Measurements from ENCODE around the gene SLC25A13. TPM values are rescaled to one million over a fixed set of nuclear protein-coding genes. Genes with fewer than 3 reads are reported as not detected.

Gene SLC25A13
- total and polyA plus RNA-seq, 2 of the 13 experiments (the other 11 are each of a cell fraction or from before 2014, with no cell fraction given): 36.2 to 84.9 TPM

DNA sequence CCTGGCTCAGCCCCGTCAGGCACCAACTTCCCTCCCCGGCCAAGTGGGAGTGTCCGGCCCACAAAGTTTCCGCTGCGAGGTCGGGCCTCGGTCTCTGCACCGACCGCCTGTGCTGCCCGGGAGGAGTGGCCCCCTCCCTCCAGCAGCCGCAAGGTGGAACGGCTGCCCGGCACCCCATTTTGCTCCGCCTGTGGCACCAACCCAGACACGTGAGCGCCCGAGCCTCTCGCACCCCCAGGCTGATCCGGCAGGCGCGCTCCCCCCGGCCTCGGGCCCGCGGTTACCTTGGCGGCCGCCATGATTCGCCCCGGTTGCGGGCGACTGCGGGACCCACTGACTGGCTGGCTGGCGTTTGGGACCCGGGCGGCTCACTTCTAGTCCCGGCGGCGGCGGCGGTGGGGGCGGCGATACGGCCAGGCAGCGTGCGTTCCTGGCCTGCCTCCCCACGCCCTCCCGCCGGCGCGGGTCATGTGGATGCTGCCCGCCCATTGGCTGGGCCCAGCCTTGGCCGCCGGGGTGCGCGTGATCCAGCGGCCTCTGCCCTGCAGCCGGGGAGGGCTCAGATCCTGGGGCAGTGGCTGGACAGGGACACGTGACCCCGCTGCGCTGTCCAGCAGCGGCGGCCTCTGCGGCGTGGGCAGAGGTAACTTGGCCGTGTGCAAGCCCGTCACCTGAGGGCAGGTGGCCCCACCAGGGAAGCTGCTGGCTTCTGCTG lies at the start of gene SLC25A13 (continued):
- peak; percentile 97 for TF ChIP-seq ZNF234 (CRISPR knock-in tag; conservative IDR thresholded peaks at IDR 0.05)
- TF ChIP-seq PHB2 (IDR thresholded peaks at IDR 0.05; ENCODE audit: partially characterized antibody): no peak
- peak; percentile 96 for TF ChIP-seq DMTF1 (CRISPR knock-in tag; IDR thresholded peaks at IDR 0.05)
- no peak; the same call in 1 of the 2 replicates for TF ChIP-seq HBP1 (CRISPR knock-in tag; IDR thresholded peaks at IDR 0.05; ENCODE audit: low read depth)
- no peak for TF ChIP-seq FOXP1 (IDR thresholded peaks at IDR 0.05)
- 0 out of 2 replicates have a peak, but pooled peaks have one; percentile 15 for TF ChIP-seq FOXP1 (CRISPR knock-in tag; IDR thresholded peaks at IDR 0.05)
- peak; percentile 96 for TF ChIP-seq ZNF558 (CRISPR knock-in tag; IDR thresholded peaks at IDR 0.05; ENCODE audit: borderline replicate concordance)
- no peak for TF ChIP-seq NFRKB (IDR thresholded peaks at IDR 0.05)
- TF ChIP-seq ZNF569 (CRISPR knock-in tag; IDR thresholded peaks at IDR 0.05; ENCODE audit: borderline replicate concordance): peak; percentile 93; the same call in 1 of the 2 replicates
- TF ChIP-seq FIP1L1 (IDR thresholded peaks at IDR 0.05; ENCODE audit: borderline replicate concordance, insufficient read depth, low read depth, low read length): no peak
- no peak for TF ChIP-seq LCORL (IDR thresholded peaks at IDR 0.05)
- peak; percentile 87 for TF ChIP-seq LCORL (CRISPR knock-in tag; IDR thresholded peaks at IDR 0.05)
- TF ChIP-seq MED13 (CRISPR knock-in tag; IDR thresholded peaks at IDR 0.05): no peak
- peak; percentile 93 for TF ChIP-seq ZNF331 (CRISPR knock-in tag; IDR thresholded peaks at IDR 0.05)
- TF ChIP-seq MAFF (IDR thresholded peaks at IDR 0.05; ENCODE audit: low read depth, low read length): no peak
- TF ChIP-seq ZNF432 (CRISPR knock-in tag; IDR thresholded peaks at IDR 0.05; ENCODE audit: borderline replicate concordance): no peak
- no peak for TF ChIP-seq ZNF496 (CRISPR knock-in tag; IDR thresholded peaks at IDR 0.05; ENCODE audit: insufficient replicate concordance)
- TF ChIP-seq E2F5 (CRISPR knock-in tag; conservative IDR thresholded peaks at IDR 0.05): peak; percentile 76
- TF ChIP-seq HMGXB3 (CRISPR knock-in tag; IDR thresholded peaks at IDR 0.05; ENCODE audit: borderline replicate concordance): peak; percentile 86; the same call in 1 of the 2 replicates
- peak; percentile 32; the same call in 1 of the 2 replicates for TF ChIP-seq PAF1 (CRISPR knock-in tag; IDR thresholded peaks at IDR 0.05)
- peak; percentile 17; the same call in 1 of the 2 replicates for TF ChIP-seq ZNF143 (CRISPR knock-in tag; IDR thresholded peaks at IDR 0.05)
- TF ChIP-seq NFYC (CRISPR knock-in tag; IDR thresholded peaks at IDR 0.05): peak; percentile 89
